Adipocyte (in vitro differentiated cells): ENCODE data around the gene PDE7B.

Source experiments
- DNase-seq: peaks from one replicate; pipeline ENCODE4 v3.0.0-alpha.2; 2015; ENCODE audit warnings: low read depth
- H3K27me3 ChIP-seq: replicated peaks from 2 replicates; pipeline ENCODE4 v1.7.0; 2013; ENCODE audit warnings: mild to moderate bottlenecking, low read length, moderate library complexity; ENCODE audit not compliant: control insufficient read depth, insufficient read depth
- H3K36me3 ChIP-seq: 2 replicates; pipeline ENCODE4 v1.7.0; 2013; ENCODE audit warnings: low read length, mild to moderate bottlenecking, moderate library complexity; ENCODE audit not compliant: control insufficient read depth, insufficient read depth, severe bottlenecking
- H3K4me1 ChIP-seq: 2 replicates; pipeline ENCODE4 v1.7.0; 2013; ENCODE audit warnings: mild to moderate bottlenecking, low read length, moderate library complexity; ENCODE audit not compliant: control insufficient read depth, insufficient read depth
- H3K4me3 ChIP-seq: 2 replicates; pipeline ENCODE4 v1.7.0; 2013; ENCODE audit warnings: mild to moderate bottlenecking, low read length, moderate library complexity
- H3K9ac ChIP-seq: 2 replicates; pipeline ENCODE4 v1.7.0; 2013; ENCODE audit warnings: mild to moderate bottlenecking, low read length, moderate library complexity
- H3K9me3 ChIP-seq: 2 replicates; pipeline ENCODE4 v1.7.0; 2013; ENCODE audit warnings: mild to moderate bottlenecking, low read length, moderate library complexity; ENCODE audit not compliant: control insufficient read depth

PDE7B gene

DNA sequence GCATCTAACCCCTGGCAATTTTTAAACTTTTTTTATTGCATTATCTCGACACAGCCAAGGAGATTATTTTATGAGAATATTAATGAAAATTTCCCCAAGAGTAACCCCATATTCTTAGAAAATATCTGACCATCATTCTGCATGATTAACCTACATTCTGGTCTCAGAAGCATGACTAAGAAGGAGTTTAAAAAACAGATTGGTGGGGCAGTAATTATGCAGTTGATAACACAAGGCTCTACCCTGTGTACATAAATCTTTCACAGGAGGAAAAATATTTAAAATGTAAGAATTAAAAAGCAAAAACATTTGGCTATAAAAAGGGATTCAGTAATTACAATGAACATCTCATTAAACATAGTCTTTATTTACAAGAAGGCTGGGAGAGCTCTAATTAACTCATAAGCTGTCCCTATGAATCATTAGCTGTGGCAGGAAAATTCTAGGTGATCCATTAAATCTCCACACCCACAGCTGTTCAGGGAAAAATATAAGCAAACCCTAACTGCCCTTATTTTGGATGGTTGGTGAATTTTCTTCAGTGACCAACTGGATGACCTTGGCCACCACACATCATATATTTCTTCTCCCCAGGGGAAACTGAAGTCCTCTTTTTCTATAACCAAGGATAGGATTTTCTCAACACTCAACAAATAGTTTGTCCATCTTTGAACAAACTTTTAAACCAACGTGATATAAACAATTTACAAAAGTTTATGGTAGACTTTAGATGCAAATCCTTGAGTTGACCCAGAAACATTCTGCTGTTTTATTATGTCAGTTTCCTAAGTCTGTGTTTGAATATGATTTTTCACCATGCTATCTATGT, 59.5 kb downstream of the PDE7B start:
- Histone ChIP-seq H3K36me3 (no peaks in the 10 kb centered on the region), H3K4me3 (no peak overlapping the region), H3K4me1 (no peaks in the 10 kb centered on the region), H3K9ac (no peak overlapping the region), H3K9me3 (no peaks in the 10 kb centered on the region), H3K27me3 (no peaks in the 10 kb centered on the region)
- DNase-seq = no peak

DNA sequence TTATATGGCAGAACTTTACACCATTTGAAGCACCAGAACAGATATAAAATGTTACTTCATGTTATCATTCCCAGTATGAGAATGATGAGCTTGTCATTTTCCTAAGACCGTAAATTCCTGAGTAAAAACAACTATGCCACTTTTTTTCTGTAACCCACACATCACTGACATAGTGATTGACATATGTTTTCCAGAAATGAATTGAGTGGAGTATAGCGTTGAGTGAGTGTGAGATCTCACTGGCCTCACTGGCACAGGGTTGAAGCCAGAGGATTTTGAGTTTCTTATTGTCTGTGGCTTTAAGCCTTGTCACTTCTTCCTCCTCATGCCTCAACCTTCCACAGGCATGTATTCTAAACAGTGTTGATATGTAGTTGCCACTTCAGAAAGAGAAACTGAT, 62.3 kb downstream of the PDE7B start:
- Histone ChIP-seq H3K36me3 (no peaks in the 10 kb centered on the region), H3K4me1 (no peaks in the 10 kb centered on the region), H3K9ac (no peak overlapping the region), H3K4me3 (no peak overlapping the region), H3K27me3 (no peaks in the 10 kb centered on the region), H3K9me3 (no peaks in the 10 kb centered on the region)
- no peak for DNase-seq

DNA sequence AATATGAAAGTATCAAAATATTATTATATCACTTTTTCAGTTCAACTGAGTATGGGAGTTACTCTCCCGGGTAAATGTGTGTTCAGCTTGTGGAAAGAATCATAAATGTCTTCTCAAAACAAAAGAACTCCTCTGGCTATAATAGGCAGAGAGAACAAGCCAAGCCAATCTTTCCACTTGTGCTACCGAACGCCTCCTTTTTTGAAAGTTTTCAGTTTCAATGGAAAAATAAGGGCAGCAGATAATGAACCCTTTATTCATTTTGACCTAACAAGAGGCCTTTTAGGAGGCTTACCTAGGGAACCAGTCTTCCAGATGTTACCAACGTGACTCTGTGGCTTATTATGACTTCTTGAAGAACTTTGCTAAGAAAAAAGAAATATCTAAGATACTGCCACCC, 67.5 kb downstream of the PDE7B start:
- no peaks in the 10 kb centered on the region for H3K9me3 ChIP-seq
- no peaks in the 10 kb centered on the region for H3K27me3 ChIP-seq
- DNase-seq = no peak
- no peak overlapping the region for H3K4me3 ChIP-seq
- no peaks in the 10 kb centered on the region for H3K36me3 ChIP-seq
- H3K4me1 ChIP-seq = peaks cover 20% of the 10 kb centered on the region
- no peak overlapping the region for H3K9ac ChIP-seq

DNA sequence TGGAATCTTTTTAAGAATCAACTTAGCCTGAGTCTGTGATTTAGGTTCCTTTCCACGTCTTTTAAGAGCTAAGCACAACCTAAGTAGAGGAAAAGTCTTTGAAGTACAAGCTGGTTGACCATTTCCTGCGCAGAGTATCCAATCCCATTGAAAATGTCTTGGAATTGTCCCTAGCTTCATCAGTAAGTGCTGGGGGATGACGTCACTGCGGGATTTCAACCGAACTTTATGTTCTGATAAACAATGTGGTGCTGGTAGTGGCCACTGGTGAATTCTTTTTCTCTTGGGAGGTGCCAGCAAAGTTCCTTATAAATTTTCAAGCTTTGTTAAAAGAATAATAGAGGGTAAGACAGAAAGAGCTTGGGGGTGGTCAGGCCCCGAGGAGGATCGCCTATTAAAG, 69.2 kb downstream of the PDE7B start:
- DNase-seq = no peak
- no peaks in the 10 kb centered on the region for H3K9me3 ChIP-seq

DNA sequence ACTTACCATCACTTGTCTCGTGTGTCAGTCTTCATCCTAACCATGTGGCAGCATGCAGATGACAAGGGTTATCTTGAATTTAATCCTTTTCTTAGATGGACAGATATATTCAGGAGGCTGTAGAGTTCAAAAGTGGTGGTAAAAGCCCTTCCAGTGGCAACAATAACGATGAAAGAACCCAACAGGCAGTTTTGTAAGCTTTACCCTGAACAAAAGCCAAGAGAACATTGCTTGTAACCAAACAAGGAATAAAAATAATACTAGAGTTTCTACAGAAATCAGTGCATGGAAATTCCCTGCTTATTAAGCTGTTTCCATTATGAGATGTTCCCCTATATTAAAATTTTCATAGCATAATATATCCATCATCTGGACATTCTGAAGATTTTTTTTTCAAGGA, 69.7 kb downstream of the PDE7B start:
- DNase-seq = peak; percentile 43
- H3K4me1 ChIP-seq = peaks cover 20% of the 10 kb centered on the region
- H3K4me3 ChIP-seq = no peak overlapping the region
- no peaks in the 10 kb centered on the region for H3K9me3 ChIP-seq
- H3K36me3 ChIP-seq = no peaks in the 10 kb centered on the region
- no peak overlapping the region for H3K9ac ChIP-seq
- no peaks in the 10 kb centered on the region for H3K27me3 ChIP-seq

More for the DNA sequence above, 69.2 kb downstream of the PDE7B start:
- H3K27me3 ChIP-seq = no peaks in the 10 kb centered on the region
- H3K36me3 ChIP-seq = no peaks in the 10 kb centered on the region
- H3K9ac ChIP-seq = no peak overlapping the region
- no peak overlapping the region for H3K4me3 ChIP-seq
- H3K4me1 ChIP-seq = peaks cover 20% of the 10 kb centered on the region

DNA sequence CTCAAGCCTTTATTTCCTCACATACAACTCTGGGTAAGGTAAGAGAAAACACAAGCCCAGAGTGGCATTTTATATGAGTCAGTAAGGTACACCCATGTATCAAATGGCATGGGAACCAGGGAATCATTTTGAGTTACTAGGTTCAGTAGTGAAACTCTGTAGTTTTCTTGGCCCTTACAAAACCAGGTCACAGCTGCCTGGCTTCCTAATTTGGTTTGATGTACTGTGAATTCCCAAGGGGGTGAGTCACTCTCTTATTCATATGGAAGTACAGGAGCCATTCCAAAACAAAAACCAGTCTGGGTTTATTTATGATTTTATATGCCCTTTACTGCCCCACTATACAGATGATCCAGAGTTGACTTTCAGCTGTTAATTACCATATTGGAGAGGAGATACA, 70.7 kb downstream of the PDE7B start:
- Histone ChIP-seq H3K4me1 (peaks cover 20% of the 10 kb centered on the region), H3K27me3 (no peaks in the 10 kb centered on the region), H3K9me3 (no peaks in the 10 kb centered on the region), H3K4me3 (peak overlapping the region; percentile 17), H3K36me3 (no peaks in the 10 kb centered on the region), H3K9ac (no peak overlapping the region)
- DNase-seq = peak; percentile 97

DNA sequence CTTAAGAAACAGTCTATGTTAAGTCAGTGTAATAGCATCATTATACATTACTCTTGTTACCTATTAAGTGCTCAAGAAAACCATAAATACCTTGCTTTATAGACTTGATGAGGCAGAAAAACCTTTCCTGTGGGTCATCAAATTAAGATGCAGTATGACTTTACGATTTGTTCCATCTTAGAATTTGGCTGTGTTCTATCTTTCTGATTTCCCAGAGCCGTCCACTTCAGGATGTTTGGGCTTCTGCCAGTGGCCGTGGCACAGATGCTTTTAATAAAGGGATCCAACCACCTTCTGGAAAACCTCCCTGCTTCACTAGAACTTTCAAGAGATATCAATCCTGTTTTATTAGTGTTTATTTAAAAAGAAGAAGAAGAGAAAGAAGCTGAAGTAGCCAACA, 71.2 kb downstream of the PDE7B start:
- no peak overlapping the region for H3K9ac ChIP-seq
- H3K27me3 ChIP-seq = no peaks in the 10 kb centered on the region
- no peaks in the 10 kb centered on the region for H3K36me3 ChIP-seq
- no peaks in the 10 kb centered on the region for H3K9me3 ChIP-seq
- peak overlapping the region; percentile 17 for H3K4me3 ChIP-seq
- peaks cover 20% of the 10 kb centered on the region for H3K4me1 ChIP-seq
- peak; percentile 80 for DNase-seq

DNA sequence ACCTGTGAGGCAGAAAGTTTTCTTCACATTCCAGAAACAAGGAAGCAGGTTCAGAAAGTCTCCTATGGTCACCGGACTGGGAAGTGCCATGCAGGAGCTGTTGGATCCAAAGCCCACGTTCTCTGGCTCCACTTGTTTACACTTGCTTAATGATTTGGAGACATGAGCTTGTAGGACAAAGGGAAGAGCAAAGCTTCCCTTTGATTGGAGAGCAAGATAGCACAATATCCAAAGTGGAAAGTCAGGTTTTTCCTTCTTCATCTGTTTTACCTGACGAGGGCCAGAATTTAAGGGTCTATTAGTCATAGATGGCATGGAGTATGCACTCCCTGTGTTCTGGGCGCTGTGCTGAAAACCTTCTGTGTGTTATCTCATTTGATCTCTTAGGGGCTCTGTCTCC, 81.2 kb downstream of the PDE7B start:
- H3K4me1 ChIP-seq = peaks cover 31% of the 10 kb centered on the region
- H3K4me3 ChIP-seq = no peak overlapping the region
- no peaks in the 10 kb centered on the region for H3K27me3 ChIP-seq
- DNase-seq = no peak
- no peaks in the 10 kb centered on the region for H3K36me3 ChIP-seq
- H3K9ac ChIP-seq = no peak overlapping the region
- H3K9me3 ChIP-seq = no peaks in the 10 kb centered on the region

DNA sequence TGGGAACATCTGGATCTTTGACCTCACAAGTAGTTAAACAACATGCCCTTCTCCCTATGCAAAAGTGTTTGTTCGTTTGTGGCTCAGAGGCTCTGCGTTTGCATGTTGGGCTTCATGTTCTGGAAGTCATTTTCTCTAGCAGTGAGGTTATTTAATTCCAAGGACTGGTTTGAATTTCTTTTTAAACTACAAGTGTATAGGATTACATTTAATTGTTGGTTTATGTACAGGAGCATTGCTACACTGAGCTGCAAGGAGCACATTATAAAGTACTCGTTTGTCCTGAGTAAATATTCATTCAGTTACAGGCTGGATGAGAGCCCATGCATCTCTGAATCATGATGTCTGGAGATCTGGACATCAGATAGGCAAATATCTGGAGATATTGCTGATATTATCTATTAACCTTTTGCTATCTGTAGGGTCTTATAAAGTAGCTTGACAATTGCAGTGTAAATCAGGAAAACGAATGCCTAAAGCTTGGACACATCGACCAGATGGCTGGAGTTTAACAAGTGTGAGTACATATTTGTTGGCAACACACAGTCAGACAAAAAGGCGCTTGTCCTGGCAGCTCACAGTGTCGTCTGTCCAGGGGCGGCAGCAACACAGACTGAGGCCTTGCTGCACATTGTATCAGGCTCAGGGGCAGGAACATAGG, 84.6 kb downstream of the PDE7B start:
- H3K4me3 ChIP-seq = peak overlapping the region; percentile 21
- peaks cover 38% of the 10 kb centered on the region for H3K4me1 ChIP-seq
- no peaks in the 10 kb centered on the region for H3K9me3 ChIP-seq
- peak; percentile 86 for DNase-seq
- H3K36me3 ChIP-seq = no peaks in the 10 kb centered on the region
- H3K27me3 ChIP-seq = no peaks in the 10 kb centered on the region
- peak overlapping the region; percentile 61 for H3K9ac ChIP-seq

DNA sequence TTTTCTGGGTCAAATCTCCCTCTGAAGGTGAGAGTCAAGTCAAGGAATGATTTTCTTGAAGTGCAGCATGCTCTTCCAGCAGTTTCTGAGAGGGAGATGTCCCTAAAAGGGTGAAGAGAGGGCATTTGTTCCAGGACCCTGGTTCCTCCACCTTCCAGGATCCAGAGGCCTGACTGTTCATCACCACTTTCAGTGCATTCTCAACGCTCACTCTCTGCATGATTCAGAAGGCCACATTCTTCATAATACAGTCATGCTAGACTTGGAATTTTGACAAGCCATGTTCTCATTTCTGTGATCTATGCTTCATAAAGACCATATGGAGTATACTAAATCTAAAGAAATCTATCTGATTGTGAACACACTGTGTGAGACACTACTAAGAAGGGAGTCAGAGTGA, 85.1 kb downstream of the PDE7B start:
- Histone ChIP-seq H3K9ac (peak overlapping the region; percentile 61), H3K4me1 (peaks cover 36% of the 10 kb centered on the region), H3K9me3 (no peaks in the 10 kb centered on the region), H3K27me3 (no peaks in the 10 kb centered on the region), H3K4me3 (no peak overlapping the region), H3K36me3 (no peaks in the 10 kb centered on the region)
- DNase-seq = peak; percentile 95

DNA sequence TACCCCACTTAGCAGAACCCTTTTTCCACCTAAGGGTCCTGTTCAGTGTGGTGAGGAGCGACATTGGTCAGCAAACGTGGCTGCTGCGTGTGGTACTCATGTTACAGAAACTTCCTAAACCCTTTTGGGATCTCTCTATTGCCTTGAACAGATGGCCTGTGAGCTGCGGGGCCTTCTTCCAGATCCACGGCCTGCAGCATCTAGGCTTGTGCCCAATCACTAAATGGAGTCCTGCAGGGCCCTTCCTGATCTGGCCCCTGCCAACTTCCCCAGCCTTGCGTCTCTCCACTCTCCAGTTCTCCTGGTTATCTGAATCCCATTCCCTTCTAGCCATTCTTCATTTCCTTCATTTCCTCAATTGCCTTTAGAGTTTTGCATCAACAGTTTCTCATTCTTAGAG, 85.6 kb downstream of the PDE7B start:
- no peak overlapping the region for H3K9ac ChIP-seq
- no peak overlapping the region for H3K4me3 ChIP-seq
- DNase-seq = no peak
- H3K4me1 ChIP-seq = peaks cover 36% of the 10 kb centered on the region
- H3K27me3 ChIP-seq = no peaks in the 10 kb centered on the region
- H3K36me3 ChIP-seq = no peaks in the 10 kb centered on the region
- no peaks in the 10 kb centered on the region for H3K9me3 ChIP-seq
